HG03095 (cell line): ENCODE measurements around the gene NLRP9.

Experiments used
- ATAC-seq: cut with Tn5 transposase; IDR thresholded peaks from one replicate; pipeline ENCODE4 v1.9.1; 2021; ENCODE audit warnings: moderate library complexity; ENCODE audit not compliant: unreplicated experiment

The NLRP9 gene

DNA sequence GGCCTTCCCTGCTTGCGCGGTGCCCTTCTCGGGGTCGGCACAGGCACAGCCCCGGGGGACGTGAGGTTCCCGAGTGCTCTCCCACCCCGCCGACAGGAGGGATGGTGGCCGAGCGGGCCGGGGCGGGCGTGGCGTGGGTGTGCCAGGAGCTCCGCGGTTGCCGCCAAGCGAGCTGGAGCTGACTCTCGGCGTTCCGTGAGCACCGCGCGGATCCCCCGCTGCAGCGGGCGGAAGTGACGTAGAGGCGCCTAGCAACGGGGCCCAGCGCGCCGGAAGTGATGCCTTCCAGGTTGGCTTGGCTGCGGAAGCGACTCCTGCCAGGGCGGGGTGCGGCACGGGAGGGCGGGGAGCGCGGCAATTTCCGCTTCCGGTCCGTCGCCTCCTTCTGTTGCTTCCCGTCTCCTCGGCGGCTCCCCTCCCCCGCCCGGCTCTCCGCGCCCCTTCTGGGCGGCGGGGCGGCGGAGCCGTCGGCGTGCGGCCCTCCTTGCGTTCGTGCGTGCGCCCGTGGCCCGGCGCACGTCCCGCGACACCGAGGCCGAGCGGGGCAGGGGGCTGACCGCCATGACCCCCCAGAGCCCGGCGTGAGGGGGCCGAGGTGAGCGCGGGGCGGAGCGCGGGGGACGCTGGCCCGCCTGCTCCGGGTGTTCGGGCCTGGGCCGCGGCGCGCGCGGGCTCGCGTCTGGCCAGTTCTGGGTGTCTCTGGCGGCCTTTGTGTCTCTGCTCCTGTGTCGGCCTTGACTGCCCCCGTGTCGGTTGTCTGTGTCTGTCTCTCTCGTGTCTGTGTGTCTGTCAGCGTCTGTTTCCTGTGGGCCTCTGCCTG, 63.2 kb downstream of the NLRP9 start, which contains the start of gene EPN1:
TSS of gene EPN1 (plus strand) at position 386 of the 820 bp plus-strand sequence. CDS start 3,402 bp downstream, outside the sequence.
- ATAC-seq = peak; percentile 44

DNA sequence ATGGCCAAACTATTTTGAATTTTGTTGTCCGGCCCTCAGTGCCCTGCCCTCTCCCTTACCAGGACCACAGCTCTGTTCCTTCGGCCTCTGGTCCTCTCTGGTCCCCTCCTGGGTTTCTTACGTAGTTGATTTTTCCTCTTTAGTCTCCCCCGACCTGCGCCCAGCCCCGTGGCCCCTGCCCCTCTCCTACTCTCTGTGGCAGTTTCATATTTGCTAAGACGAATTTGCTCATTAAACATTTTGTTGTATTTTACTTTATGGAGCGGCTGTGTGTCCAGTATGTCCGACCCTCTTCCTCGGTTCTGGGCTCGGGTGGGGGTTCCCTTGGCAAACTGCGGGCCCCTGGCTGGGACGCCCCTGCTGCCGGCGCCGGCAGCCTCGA, 63.8 kb downstream of the NLRP9 start:
- no peak for ATAC-seq

DNA sequence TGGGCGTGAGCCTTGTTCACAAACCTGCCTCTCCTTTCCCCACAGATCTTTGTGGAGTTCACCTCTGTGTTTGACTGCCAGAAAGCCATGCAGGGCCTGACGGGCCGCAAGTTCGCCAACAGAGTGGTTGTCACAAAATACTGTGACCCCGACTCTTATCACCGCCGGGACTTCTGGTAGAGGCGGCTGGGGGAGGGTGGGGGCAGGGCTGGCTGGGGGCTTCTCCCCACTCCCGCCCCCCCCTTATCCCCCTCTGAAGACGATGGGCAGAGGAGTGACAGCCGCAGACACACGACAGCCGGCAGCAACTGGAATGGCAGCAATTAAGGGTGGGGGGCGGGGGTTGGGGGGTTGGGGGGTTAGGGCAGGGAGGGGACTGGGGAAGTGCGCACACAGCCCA, 64.3 kb downstream of the NLRP9 start:
- ATAC-seq = no peak

DNA sequence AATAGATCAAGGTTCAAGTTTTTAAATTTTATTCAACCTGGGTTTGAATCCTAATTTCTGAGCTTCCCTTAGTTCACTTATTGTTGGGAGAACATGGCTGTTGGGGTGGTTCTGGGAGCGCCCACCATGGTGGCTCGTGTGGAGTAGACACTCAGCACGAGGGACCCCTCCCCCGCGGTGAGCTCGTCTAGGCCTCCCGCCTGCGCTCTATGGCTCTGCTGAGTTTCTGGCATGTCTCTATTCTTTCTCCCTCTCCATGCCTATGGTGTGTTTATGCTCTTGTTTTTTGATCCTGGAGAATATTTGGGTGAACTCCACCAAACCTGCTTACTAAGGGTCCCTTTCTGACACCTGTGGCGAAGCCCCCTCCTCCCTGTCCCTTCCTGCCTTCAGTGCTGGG, 64.7 kb downstream of the NLRP9 start:
- ATAC-seq = no peak

DNA sequence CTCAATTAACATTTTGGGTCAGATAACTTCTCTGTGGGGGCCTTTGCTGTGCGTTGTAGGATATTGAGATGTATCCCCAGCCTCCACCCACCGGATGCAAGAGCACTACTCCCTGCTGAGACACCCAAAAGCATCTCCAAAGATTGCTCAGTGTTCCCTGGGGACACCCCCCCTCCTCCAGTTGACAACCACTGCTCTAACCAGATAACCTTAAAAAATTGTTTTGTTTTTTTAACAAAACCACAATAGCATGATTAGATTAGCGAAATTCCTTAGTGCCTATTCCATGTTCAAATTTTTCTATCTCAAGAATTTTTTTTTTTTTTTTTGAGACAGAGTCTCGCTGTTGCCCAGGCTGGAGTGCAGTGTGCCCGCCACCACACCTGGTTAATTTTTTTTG, 65.8 kb downstream of the NLRP9 start:
- no peak for ATAC-seq

DNA sequence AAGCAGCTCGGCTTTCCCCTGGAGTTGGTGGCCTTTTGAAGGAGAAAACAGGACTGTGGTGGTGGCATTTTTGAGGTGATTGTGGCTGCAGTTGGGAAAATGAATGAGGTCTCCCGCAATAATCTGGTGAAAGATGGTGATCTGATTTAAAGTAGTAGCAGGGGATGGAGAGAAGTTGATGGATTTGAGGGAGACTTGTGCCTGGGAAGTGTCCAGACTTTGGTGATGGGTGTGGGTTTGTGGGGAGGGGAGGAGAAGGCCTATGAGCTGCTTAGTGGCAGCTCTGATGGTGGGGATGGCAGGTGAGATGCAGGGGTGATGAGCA, 67.2 kb downstream of the NLRP9 start:
- ATAC-seq = no peak

DNA sequence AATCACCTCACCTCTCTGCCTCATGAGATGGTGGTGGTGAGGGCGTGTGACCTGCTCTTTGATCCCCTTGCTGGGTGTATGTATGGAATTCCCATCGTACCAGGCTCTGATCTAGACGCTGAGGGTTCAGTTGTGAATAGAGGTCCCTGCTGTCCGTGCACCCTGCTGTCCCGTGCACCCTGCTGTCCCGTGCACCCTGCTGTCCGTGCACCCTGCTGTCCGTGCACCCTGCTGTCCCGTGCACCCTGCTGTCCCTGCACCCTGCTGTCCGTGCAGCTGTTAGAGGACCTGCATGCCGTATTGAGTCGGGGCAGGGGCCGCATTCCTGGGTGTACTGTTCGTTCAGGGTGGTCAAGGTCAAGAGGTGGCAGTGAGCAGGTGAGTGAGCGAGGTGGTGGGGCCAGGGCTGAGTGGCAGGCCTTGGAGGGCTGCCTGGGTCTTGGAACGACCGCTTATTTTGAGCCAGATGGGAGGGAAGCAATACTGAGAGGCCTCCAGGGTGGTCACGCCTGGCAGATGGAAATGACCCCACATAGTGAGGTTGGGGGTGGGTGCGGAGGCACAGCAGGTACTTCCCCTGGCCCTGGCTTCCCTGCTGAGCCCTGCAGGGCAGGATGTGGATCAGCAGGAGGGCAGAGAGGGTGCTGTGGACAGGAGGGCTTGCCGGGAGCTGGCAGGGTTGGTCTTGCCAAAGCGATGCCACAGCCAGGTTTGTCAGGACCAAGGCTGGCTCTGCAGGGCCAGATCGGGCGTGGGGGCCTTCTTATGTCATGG, 67.7 kb downstream of the NLRP9 start:
- no peak for ATAC-seq

DNA sequence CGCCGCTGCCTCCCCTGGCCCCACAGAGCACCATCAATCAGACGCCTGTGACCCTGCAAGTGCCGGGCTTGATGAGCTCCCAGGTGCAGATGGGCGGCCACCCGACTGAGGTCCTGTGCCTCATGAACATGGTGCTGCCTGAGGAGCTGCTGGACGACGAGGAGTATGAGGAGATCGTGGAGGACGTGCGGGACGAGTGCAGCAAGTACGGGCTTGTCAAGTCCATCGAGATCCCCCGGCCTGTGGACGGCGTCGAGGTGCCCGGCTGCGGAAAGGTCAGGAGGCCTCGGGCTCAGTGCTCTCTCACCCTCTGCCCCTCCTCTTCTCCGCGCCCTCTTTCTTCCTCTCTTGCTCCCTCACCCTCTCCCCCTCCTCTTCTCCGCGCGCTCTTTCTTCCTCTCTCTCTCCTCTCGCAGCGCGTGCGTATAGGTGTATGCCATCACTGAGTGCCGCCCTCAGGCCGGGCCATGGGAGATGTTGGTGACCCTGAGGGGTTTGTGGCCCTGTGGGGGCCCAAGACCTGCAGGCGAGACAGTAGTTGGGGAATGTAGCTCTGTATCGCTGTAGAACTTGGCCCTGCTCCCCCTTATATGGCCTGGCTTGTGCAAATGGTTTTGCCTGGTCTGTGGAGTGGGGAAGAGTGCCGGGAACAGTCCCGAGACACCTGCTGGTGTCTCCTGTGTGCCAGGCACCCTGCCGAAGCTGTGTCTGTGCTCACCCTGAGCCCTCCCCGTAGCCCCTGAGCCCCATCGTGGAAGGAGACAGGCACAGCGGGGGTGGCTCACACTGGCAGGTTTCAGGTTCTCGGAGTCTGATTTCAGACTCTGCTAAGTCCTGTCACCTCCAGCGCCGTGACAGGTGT, 68.6 kb downstream of the NLRP9 start:
- no peak for ATAC-seq

DNA sequence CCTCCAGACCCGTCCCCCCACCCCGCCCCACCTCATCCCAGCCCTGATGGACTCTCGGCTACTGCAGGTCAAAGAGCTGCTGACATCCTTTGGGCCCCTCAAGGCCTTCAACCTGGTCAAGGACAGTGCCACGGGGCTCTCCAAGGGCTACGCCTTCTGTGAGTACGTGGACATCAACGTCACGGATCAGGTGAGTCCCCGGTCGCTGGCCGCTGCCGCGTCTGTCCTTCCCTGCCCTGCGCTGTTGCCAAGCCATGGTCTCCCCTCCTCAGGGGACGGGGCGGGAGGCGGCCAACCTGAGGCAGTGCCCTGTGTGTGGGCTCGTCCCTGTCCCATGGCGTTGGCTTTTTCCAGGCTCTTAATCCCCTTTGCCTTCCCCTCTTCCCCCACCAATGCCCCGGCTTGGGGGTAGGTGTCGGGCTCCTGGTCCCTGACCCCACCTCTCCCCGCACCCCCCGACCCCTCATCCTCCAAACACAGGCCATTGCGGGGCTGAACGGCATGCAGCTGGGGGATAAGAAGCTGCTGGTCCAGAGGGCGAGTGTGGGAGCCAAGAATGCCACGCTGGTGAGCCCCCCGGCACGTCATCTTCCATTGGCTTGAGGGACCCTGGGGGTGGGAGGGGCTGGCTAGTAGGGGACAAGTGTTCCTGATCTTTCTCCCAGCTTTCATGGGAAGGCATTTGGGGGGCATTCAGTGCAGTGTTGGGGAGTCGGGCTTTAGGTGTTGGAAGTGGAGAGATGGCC, 69.4 kb downstream of the NLRP9 start:
- ATAC-seq = no peak

DNA sequence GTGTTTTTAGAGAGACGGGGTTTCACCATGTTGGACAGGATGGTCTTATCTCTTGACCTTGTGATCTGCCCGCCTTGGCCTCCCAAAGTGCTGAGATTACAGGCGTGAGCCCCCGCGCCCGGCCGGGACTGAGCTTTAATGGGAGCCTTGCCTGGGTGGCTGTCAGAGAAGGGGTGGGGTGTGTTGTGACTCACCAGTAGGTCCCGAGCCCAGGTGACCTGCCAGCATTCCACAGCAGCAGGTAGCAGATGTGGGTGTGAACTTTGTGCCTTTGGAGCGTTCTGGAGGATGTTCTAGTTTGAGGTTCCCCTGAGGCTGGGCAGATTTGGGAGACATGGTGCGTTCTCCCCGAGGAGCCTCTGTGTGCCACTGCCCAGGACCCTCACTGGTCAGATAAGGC, 70.2 kb downstream of the NLRP9 start:
- no peak for ATAC-seq

DNA sequence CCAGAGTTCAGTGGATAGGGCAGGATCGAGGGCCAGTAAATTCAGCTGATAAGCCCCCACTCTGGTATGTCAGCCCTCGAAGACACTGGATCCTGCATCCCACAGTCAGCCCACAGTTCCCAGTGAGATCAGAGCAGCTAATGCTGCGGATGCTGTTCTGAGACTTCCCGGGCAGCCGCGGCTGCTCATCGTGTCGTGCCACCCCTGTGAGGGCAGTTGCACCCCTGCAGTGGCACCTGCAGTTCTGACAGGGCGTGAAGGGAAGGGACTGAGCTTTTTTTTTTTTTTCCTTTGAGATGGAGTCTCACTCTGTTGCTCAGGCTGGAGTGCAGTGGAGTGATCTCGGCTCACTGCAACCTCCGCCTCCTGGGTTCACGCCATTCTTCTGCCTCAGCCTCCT, 70.7 kb downstream of the NLRP9 start:
- no peak for ATAC-seq

DNA sequence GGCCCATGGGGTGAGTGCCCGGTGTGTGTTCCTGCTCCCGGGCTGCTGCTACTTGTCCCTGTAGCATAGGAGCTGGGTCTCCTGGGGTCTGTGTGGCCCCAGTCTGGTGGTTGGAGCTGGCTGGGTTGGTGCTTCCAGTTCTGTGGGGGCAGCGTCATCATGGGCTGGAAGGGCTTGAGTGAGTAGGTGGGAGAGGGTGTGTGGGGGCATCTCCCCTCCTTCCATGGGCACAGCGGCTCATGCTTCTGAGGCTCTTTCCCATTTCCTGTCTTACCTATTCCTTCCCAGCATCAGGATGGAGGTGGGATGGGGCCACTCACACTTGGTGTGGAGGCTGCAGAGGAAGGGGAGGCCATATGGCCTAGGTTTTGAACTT, 71.2 kb downstream of the NLRP9 start:
- ATAC-seq = no peak

DNA sequence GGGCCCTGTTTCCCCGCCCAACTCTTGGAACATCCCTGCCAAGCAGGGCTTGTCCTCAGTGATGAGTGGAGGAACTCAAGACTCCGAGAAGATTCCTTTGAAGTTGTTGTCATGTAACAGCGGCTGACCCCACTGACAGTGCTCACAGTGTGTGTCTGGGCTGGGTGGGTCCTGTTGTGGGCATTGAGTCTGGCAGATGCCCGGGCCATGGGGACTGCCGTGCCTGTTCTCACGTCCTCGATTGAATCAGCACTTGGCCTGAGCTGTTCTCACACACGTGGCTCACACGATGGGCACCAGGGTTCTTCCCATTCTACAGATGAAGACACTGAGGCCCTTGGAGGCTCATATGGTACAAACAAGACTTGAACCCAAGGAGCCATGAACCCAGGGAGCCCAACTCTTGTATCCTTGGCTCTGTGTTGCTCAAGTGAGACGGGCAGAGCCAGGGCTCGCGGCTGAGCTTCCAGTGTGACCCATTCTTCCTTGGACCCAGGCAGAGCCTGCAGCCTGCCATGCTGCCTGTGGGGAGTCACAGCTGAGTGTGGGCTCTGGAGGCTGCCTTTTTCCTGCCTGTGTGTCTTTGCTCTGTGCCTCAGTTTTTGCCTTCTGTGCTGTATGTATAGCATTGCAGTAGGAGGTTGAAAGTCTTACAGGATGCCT, 71.7 kb downstream of the NLRP9 start:
- ATAC-seq = no peak

DNA sequence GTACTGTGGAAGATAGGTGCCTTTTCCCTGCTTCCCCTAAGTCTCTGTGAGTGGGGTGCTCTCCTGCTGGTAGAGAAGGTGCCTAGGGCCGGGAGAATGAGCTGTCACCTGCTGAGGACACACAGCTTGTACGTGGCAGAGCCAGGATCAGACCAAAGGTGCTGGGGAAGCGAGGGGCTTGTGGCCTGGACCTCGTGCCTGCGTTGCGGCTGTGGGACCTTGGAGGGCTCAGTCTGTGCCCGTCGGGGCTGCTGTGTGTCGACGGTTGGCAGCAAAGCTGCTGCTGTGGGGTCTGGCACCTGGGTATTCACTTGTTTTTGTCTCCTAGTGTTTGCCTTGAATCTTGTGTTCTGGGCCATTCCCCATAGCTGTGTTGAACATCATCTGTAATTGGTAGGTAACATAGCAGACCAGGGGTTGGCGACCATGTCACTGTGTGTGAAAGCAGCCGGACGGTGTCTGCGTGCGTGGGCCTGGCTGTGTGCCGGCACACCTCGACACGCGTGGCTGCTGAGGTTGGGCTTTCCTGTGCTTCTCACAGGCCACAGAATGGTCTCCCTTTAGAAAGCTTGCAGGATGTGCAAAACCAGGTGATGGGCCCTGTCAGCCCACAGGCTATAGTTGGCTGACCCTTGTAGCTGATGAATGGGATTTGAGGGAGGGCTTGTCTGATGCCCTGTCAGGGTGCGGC, 74.2 kb downstream of the NLRP9 start:
- no peak for ATAC-seq

DNA sequence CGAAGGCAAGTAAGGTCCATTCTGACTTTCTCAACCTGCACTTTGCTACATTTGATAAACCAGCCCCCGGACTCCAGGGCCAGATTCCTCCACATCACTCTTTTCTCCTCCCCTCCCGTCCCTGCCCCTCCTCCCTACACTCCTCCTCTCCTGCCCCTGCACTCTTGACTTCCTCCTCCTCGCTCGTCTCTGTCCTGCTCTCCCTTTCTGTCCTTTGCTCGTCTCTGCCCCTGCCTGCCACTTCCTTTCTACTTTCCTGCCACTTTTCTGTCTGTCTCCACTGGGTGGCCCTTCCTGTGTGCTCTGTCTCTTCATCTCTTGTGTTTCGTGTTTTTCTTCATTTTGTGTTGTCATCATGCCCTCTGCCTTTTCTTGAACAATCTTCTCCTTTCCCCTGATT, 76.4 kb downstream of the NLRP9 start:
- no peak for ATAC-seq

DNA sequence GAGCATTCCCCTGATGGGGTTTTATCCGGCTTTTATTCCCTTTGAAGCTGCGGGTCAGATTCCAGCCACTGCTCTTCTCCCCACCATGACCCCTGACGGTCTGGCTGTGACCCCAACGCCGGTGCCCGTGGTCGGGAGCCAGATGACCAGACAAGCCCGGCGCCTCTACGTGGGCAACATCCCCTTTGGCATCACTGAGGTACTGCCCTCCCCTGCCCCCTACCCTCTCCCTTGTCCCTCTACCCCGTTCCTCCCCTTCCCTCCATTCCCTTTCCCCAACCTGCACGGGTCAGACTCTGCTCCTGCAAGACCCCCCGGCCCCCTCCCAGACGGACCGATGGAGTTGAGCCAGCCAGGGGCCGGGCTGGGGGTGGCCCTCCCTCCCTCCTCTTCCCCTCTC, 77.2 kb downstream of the NLRP9 start:
- ATAC-seq = no peak

DNA sequence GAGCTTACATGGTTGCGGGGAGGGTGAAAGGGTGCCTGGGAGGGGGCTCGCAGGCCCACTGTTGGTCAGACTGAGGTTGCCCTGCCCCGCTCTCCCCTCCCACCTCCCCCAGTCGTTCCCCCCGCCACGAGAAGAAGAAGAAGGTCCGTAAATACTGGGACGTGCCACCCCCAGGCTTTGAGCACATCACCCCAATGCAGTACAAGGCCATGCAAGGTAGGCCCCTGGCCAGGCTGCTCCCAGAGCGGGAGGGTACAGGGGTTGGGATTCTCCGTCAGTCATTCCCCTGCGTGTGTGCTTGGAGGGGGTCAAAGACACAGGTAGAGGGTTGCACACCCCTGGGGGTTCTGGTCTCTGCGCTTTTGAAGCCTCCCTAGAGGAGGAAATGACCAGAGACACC, 77.8 kb downstream of the NLRP9 start:
- no peak for ATAC-seq

DNA sequence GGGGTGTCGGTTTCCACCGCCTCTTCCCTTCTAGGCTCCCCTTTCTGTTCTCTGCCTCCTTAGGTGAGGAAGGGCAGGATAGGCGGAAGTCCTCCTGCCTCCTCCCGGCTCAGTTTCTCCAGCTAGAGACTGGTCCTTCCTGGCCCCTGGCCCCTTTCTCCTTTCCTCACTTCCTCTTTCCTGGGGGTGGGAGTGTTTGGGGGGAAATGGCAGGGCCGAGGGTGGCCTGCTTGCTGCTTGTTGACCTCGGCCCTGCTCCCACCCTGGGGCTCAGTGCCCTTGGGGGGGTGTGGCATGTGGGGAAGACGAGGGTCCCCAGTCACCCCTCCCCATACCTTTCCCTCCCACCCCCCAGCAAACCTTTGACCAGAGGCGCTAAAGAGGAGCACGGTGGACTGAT, 78.4 kb downstream of the NLRP9 start:
- ATAC-seq = no peak

DNA sequence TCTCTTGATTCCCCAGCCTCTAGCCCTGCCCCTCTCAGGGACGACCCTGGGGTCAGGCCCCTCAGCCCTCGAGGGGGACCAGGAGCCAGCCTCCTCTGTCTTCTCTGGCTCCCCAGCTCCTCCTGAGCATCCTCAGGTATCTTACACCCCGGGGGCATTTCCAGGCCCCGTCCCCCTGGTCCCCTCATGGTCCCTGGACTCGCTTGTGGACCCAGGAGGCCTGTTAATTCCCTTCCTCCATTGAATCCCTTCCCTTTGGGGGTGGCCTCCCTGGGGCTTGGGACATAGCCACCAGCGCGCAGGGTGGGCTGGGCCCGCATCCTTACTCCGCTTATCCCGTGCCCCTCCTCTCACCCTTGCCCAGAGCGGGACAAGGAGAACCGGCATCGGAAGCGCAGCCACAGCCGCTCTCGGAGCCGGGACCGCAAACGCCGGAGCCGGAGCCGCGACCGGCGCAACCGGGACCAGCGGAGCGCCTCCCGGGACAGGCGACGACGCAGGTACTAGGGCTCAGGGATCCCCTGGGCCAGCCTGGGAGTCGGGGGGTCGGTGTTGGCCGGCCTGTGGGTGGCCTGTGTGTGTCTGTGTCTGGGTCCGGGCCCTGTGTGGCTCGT, 79.2 kb downstream of the NLRP9 start:
- no peak for ATAC-seq
